Neuron (in vitro differentiated cells): ENCODE measurements around the gene ANO6.

Experiments used
- H2AFZ ChIP-seq: one replicate; pipeline ENCODE4 v1.6.1; 2013; ENCODE audit warnings: low read depth, mild to moderate bottlenecking, inconsistent platforms, low read length, moderate library complexity
- H3K27me3 ChIP-seq: one replicate; pipeline ENCODE4 v1.6.1; 2013; ENCODE audit warnings: low read length; ENCODE audit not compliant: insufficient read depth
- H3K36me3 ChIP-seq: one replicate; pipeline ENCODE4 v1.6.1; 2013; ENCODE audit warnings: low read length; ENCODE audit not compliant: insufficient read depth
- H3K4me1 ChIP-seq: one replicate; pipeline ENCODE4 v1.6.1; 2013; ENCODE audit warnings: low read length; ENCODE audit not compliant: insufficient read depth
- H3K4me3 ChIP-seq: 2 replicates; pipeline ENCODE4 v1.5.1; 2013; ENCODE audit warnings: mild to moderate bottlenecking, low read length, moderate library complexity
- H3K9me3 ChIP-seq: one replicate; pipeline ENCODE4 v1.6.1; 2013; ENCODE audit warnings: low read length

ANO6 gene

DNA sequence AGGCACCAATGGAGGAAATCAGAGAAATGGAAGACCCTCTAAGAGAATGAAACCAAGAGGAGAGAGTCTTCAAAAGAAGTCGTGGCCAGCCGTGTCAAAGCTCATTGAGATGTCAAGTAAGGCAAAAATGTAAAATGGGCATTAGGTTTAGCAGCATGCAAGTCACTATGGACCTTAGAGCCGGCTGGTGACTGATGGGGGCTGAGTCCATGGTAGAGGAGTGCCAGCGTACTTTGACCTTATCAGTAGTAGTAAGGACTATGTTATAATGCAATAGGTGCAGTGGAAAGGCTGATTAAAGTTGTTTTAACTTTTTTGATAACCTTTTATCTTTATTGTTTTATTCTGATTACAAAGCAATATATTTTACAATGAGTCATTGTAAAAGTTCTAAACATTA is 66.5 kb downstream of the ANO6 start:
- Histone ChIP-seq H3K9me3 (peaks cover 3% of the 10 kb centered on the region), H3K4me3 (no peak overlapping the region), H3K4me1 (peaks cover 13% of the 10 kb centered on the region), H3K27me3 (no peaks in the 10 kb centered on the region), H2AFZ (no peak overlapping the region), H3K36me3 (peaks cover 4% of the 10 kb centered on the region)

DNA sequence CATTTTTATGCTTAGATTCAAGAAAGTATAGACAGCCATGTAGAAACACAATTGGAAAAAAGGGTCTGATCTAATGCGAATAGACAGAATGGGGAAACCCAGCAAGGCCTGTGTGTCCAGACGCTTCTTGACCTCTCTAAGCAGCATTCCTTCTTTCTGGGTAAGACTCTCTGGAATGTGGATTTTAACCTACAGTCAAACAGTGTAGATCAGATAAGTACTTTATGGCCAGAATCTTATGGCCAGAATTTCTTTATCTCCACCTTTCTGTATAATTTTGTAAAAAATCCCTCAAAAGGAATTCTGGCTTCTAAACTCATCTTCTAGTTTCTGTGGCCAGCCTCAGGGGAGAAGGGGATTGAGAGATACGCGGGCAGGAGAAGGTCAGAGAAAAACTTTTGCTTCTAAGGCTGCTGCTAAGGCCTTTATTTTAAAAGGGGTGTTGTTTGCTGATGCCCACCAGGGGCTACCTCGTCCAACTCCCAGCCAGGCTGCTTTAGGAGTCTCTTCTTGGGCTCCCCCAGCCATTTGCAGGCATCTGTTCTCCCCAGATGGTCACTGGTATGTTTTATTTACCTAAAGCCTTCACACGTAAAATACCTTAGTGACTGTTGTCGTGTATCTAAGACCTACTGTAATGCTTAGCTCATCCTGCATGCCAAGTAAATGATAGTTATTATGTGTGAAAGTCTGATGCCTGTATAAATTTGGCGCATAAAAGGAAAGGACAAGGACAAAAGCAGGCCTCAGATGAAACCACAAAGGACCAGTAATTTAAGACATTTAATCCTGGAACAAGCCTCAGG is 68.4 kb downstream of the ANO6 start:
- Histone ChIP-seq H2AFZ (no peak overlapping the region), H3K36me3 (peaks cover 4% of the 10 kb centered on the region), H3K27me3 (no peaks in the 10 kb centered on the region), H3K4me1 (peaks cover 12% of the 10 kb centered on the region), H3K4me3 (no peak overlapping the region), H3K9me3 (peaks cover 3% of the 10 kb centered on the region)

DNA sequence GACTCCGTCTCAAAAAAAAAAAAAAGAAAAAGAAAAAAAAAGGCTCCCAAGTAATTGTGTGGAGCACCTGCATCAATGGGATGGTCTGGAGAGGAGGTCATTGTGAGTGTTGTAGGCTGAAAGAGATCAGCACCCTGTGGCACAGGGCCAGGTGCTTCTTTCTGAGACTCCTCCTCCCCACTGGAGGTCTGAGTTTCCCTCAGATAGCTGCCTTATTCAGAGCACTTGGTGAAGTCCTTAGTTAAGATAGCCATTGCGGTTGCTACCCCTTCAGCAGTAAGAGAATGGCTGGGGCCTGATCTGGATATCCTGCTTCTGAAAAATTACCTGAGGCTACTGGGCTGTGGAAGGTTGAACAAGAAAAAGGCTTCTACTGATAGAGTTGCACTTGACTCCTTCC is 69.8 kb downstream of the ANO6 start:
- Histone ChIP-seq H3K27me3 (no peaks in the 10 kb centered on the region), H3K4me1 (no peaks in the 10 kb centered on the region), H3K9me3 (peaks cover 3% of the 10 kb centered on the region), H3K4me3 (no peak overlapping the region), H2AFZ (no peak overlapping the region), H3K36me3 (peaks cover 4% of the 10 kb centered on the region)

DNA sequence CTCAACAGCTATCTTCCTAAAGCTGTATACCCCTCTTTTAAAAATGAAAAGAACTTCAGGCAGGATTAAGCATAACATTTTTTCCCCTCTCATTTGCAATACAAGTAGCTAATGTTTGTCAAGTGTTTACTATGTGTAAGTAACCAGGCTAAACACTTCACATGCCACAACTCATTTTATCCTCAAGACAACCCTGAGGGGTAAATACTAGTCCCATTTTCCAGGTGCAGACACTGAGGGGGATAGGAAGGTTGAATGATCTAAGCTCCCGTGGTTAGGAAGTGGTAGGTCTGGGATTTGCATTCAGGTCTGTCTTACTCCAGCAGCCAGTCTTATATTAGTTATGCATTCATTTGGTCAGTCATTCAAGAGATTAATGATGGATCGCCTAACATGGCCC is 70.7 kb downstream of the ANO6 start:
- H3K27me3 ChIP-seq = no peaks in the 10 kb centered on the region
- H3K9me3 ChIP-seq = peaks cover 3% of the 10 kb centered on the region
- H3K36me3 ChIP-seq = peaks cover 4% of the 10 kb centered on the region
- no peaks in the 10 kb centered on the region for H3K4me1 ChIP-seq
- no peak overlapping the region for H3K4me3 ChIP-seq
- H2AFZ ChIP-seq = no peak overlapping the region

DNA sequence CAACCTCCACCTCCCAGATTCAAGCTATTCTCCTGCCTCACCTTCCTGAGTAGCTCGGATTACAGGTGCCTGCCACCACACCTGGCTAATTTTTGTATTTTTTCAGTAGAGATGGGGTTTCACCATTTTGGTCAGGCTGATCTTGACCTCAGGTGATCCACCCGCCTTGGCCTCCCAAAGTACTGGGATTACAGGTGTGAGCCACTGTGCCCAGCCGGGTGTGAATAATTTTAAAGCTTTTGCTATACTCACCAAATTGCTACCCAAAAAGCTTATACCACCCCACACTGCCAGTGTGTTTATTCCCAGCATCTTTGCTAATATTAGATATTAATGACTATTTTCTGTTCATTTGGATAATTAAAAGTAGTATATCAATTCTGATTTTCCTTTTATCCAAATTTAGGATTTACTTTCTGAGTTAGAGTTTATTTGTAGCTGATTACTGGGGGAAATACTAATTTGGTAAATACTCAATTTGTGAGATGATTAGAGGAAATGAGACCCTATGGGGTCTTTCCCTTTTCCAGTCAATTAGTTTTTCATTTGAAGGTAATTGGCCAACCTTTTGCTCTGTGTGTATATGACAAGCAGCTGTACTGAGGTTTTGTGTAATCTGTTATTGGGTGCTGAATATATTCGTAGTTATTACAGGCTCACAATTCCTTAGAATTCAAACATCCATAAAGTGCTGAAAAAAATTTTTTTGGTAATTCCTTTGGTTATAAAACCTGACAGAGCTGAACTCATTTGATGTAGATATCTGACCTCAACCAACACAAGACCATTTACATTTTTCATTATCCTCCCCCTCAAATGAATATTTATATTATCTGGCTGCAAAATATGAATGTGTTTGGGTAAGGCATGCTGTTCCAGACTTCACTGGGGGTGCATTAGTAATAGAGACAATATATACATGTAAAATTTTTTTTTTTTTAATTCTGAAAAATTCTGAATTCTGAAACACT is 73.6 kb downstream of the ANO6 start:
- Histone ChIP-seq H3K4me1 (no peaks in the 10 kb centered on the region), H3K4me3 (no peak overlapping the region), H3K9me3 (no peaks in the 10 kb centered on the region)

DNA sequence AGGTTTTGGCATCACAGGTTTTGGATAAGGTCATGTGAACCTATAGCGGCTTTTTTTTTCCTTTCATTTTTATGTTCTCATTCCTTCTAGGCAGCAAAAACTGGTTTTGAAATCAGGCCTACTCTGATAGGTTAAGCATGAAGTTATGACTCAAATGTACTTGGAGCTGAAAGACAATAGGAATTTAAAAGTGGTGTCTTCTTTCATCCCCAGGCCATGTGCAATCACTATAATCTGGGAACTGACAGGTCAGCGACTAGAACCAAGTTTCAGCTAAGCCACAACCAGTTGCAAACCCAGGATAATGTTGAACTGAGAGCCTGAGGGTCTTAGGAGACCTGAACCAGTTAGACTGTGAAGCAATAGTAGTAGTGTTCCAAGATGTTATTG is 74.3 kb downstream of the ANO6 start:
- Histone ChIP-seq H3K4me1 (no peaks in the 10 kb centered on the region), H3K9me3 (no peaks in the 10 kb centered on the region), H2AFZ (no peak overlapping the region), H3K4me3 (no peak overlapping the region), H3K27me3 (no peaks in the 10 kb centered on the region), H3K36me3 (no peaks in the 10 kb centered on the region)

More for the DNA sequence above, 73.6 kb downstream of the ANO6 start:
- no peaks in the 10 kb centered on the region for H3K27me3 ChIP-seq
- H3K36me3 ChIP-seq = no peaks in the 10 kb centered on the region
- no peak overlapping the region for H2AFZ ChIP-seq

DNA sequence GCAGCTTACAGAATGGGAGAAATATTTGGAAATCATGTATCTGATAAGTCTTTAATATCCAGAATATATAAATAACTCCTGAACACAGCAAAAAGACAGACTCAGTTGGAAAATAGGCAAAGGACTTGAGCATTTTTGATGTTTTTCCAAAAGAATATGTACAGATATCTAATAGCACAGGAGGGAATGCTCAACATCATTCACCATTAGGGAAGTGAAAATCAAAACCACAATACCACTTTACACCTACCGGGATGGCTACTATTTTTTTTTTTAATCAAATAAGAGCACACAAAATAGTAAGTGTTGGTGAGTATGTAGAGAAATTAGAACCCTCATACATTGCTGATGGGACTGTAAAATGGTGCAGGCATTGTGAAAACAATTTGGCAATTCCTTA is 75.6 kb downstream of the ANO6 start:
- no peaks in the 10 kb centered on the region for H3K27me3 ChIP-seq
- no peak overlapping the region for H2AFZ ChIP-seq
- no peaks in the 10 kb centered on the region for H3K4me1 ChIP-seq
- no peak overlapping the region for H3K4me3 ChIP-seq
- no peaks in the 10 kb centered on the region for H3K36me3 ChIP-seq
- no peaks in the 10 kb centered on the region for H3K9me3 ChIP-seq

DNA sequence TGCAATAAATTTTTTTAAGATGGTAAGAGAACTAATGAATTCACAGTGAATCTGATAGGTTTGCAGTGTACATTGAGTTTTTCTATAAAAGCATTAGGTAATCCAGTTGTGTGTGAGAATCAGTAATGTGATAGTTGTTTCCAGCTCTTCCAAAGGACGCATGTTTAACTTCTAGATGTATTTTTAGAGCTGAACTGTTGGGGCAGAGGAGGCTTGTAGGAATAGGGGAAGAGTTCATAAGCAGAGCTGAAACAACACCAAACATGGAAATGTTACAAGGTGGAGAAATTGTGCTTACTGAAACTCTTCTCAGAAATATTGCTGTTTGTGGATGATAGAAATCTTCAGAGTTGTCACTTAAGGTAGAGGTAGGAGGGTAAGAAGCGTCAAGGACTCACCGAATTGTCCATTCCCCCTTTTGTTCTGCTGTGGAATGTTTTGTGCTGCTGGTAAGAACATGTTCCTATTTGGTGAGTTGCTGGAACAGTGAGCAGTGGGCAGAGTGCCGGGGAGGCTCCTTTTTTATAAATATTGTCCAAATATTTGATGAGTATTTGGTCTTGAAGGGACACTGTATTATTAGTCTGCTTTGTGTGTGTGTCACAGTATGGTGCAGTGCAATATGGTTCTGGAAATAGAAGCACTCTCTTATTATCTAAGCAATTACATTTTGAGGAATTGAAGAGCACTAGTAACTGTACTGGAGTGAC is 76.7 kb downstream of the ANO6 start:
- no peaks in the 10 kb centered on the region for H3K27me3 ChIP-seq
- H3K4me3 ChIP-seq = no peak overlapping the region
- no peak overlapping the region for H2AFZ ChIP-seq
- H3K9me3 ChIP-seq = no peaks in the 10 kb centered on the region
- no peaks in the 10 kb centered on the region for H3K36me3 ChIP-seq
- no peaks in the 10 kb centered on the region for H3K4me1 ChIP-seq

DNA sequence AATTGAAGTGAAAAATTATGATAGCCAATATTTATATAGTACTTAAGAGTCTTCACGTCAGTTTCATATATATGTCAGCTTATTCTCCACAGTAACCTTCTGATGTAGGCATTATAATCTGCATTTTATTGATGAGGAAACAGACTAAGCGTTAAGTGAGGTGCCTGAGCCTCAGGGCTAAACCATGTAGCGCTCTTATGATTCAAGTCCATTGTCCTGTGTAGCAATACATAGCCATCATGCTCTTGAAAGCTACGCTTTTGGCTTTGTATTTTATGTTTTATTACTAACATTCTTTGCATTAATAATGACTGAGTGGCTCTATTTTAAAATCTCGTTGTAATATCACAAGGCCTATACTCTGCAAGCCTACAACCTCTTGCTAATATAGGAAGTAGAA is 79.0 kb downstream of the ANO6 start:
- Histone ChIP-seq H3K36me3 (no peaks in the 10 kb centered on the region), H3K4me1 (no peaks in the 10 kb centered on the region), H3K27me3 (no peaks in the 10 kb centered on the region)

DNA sequence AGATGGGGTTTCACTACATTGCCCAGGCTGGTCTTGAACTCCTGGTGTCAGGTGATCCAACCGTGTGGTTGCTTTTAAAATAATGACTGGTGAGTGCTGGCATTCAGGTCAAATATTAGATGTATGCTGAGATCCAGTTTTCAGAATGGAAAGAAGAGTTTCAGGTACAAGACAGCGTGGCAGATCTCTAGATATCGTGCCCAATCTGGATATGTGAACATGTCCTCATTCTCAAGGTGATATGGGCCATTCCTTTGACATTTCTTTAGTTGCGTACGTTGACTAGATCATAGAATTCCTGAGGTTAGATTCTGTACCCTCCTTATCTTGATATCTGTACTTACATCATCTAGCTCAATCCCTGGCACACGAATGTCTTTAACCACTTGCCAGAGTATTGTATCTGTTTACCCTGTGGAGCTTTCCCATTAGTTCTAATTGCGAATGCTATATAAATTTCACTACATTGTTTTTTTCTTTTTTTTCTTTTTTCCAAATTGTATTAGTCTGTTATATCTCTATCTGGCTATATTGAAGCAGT is 80.2 kb downstream of the ANO6 start:
- no peaks in the 10 kb centered on the region for H3K27me3 ChIP-seq
- no peak overlapping the region for H3K4me3 ChIP-seq
- H2AFZ ChIP-seq = no peak overlapping the region
- H3K9me3 ChIP-seq = no peaks in the 10 kb centered on the region
- H3K36me3 ChIP-seq = no peaks in the 10 kb centered on the region
- no peaks in the 10 kb centered on the region for H3K4me1 ChIP-seq

More for the DNA sequence above, 79.0 kb downstream of the ANO6 start:
- H2AFZ ChIP-seq = no peak overlapping the region
- H3K9me3 ChIP-seq = no peaks in the 10 kb centered on the region
- H3K4me3 ChIP-seq = no peak overlapping the region

DNA sequence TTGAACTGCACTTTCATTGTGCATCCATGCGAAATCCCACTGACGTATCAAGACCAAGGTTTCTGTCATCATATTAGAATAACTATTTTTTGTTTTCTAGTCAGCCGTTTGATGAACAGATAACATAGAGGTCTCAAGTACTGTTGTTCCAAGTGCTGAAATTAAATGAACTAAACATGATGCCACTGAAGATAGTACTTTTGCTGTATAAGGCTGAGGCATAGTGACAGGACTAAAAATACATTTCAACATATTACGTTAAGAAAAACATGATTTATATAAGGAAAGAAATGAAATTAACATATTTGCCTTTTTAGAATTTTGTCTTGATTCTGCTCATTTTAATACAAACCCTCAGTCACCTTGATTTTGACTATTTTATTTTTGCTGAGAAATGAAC is 82.2 kb downstream of the ANO6 start:
- Histone ChIP-seq H3K4me1 (no peaks in the 10 kb centered on the region), H3K4me3 (no peak overlapping the region), H3K27me3 (no peaks in the 10 kb centered on the region), H3K9me3 (no peaks in the 10 kb centered on the region), H2AFZ (no peak overlapping the region), H3K36me3 (no peaks in the 10 kb centered on the region)

DNA sequence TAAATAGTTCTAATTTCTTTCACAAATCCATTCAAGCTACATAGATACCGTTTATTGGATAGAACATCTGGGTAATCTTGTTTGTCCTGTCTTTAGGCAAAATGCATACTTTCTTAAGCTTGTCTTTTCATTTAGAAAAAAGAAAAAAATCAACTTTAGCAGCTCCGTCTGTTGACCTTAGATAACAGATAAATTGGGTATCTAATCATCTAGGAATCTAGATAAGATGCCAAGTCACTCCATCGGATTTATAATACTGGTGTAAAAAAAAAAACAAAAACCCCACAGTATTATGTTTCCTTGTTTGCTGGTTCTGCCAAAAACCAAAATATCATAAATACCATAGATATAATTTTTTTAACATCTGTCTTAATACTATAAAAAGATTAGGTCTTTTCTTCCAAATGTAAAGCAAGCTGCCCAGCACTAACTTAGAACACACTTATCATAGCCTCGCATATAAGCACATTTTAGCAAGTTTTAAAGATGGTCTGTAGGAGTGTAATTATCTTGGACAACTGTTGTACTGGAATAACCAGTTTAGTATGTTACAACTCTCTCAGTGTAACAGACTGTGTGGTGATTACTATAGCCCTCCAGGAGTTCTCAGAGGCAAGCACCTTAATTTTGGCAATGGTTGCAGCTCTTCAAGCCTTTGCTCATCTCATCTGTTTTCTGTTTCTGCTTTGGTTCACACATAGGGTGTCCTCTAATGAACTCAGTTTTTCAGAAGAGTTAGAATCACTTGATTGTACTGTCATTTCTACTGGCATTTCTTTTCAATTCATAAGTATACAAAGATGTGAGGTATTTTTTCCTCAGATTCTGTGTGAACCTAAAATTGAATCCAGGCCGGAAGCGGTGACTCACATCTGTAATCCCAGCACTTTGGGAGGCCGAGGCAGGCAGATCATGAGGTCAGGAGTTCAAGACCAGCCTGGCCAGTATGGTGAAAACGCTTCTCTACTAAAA is 83.1 kb downstream of the ANO6 start:
- no peak overlapping the region for H3K4me3 ChIP-seq
- H3K4me1 ChIP-seq = no peaks in the 10 kb centered on the region
- no peaks in the 10 kb centered on the region for H3K9me3 ChIP-seq
- H3K36me3 ChIP-seq = peaks cover 1% of the 10 kb centered on the region
- H3K27me3 ChIP-seq = no peaks in the 10 kb centered on the region
- no peak overlapping the region for H2AFZ ChIP-seq
